SK-N-SH (cell line): ENCODE results near the gene CDHR3. TPM values are rescaled to one million over a fixed set of nuclear protein-coding genes. Genes with fewer than 3 reads are reported as not detected.

Experiments used
- CTCF ChIA-PET: fragments of 300-600, 350-600 bp; formaldehyde crosslinking; extraction: SDS; loops from one replicate; lab custom pipeline; 2021; lab: Yijun Ruan, JAX
- POLR2A ChIA-PET: fragments of 350-600 bp; sonication (Branson Sonifier 250); formaldehyde crosslinking; extraction: SDS; loops from one replicate; lab custom pipeline; 2020; ENCODE audit warnings: antibody characterized with exemption, inconsistent platforms; lab: Yijun Ruan, JAX
- DNase-seq: peaks from one replicate; pipeline ENCODE4 v3.0.0; 2012
- H2AFZ ChIP-seq: fragments of 200-600 bp; sonication (generic); 2 replicates; pipeline ENCODE4 v1.8.1; 2016; ENCODE audit warnings: antibody characterized with exemption, mild to moderate bottlenecking, low read depth
- H3F3A ChIP-seq: fragments of 200-600 bp; sonication (generic); replicated peaks from 2 replicates; pipeline ENCODE3; 2016; ENCODE audit warnings: antibody characterized with exemption, mild to moderate bottlenecking; ENCODE audit not compliant: insufficient read depth
- H3K27ac ChIP-seq, 2 experiments: fragments of 200-500 bp in 1 of 2; fragments of 200-600 bp in 1 of 2; sonication (Bioruptor generic) in 1 of 2; sonication (generic), shearing (Covaris generic) in 1 of 2; 2 replicates each; pipeline versions ENCODE4 v1.5.1 to v1.6.1; 2014 to 2016; ENCODE audit warnings: low read depth in 2 of 2, inconsistent platforms in 1 of 2, low read length in 1 of 2, mild to moderate bottlenecking in 1 of 2, mixed read lengths in 1 of 2
- H3K27me3 ChIP-seq: fragments of 200-600 bp; sonication (generic), shearing (Covaris generic); 2 replicates; pipeline ENCODE4 v1.6.1; 2016; ENCODE audit warnings: mixed run types; ENCODE audit not compliant: insufficient read depth
- H3K36me3 ChIP-seq, 2 experiments: fragments of 200-500 bp in 1 of 2; fragments of 200-600 bp in 1 of 2; sonication (Bioruptor generic) in 1 of 2; sonication (generic) in 1 of 2; replicated peaks in 1 of 2; 2 replicates each; pipeline versions ENCODE3 to v1.5.1; 2014 to 2016; ENCODE audit warnings: low read length in 1 of 2, mild to moderate bottlenecking in 1 of 2; ENCODE audit not compliant: insufficient read depth in 2 of 2, control insufficient read depth in 1 of 2
- H3K4me1 ChIP-seq, 2 experiments: fragments of 200-500 bp in 1 of 2; fragments of 200-600 bp in 1 of 2; sonication (Bioruptor generic) in 1 of 2; sonication (generic), shearing (Covaris generic) in 1 of 2; 2 replicates each; pipeline versions ENCODE4 v1.5.1 to v1.6.1; 2014 to 2016; ENCODE audit warnings: low read depth in 1 of 2, low read length in 1 of 2, mixed run types in 1 of 2; ENCODE audit not compliant: insufficient read depth in 2 of 2, control insufficient read depth in 1 of 2
- H3K4me2 ChIP-seq: fragments of 200-600 bp; sonication (generic), shearing (Covaris generic); 2 replicates; pipeline ENCODE4 v1.6.1; 2017; ENCODE audit warnings: mixed run types
- H3K4me3 ChIP-seq, 2 experiments: fragments of 200-500 bp in 1 of 2; fragments of 200-600 bp in 1 of 2; sonication (Bioruptor generic) in 1 of 2; sonication (generic), shearing (Covaris generic) in 1 of 2; 2 replicates each; pipeline versions ENCODE4 v1.5.1 to v1.8.1; 2014 to 2016; ENCODE audit warnings: low read depth in 2 of 2, inconsistent platforms in 1 of 2, low read length in 1 of 2, mild to moderate bottlenecking in 1 of 2, mixed read lengths in 1 of 2, moderate library complexity in 1 of 2
- H3K79me2 ChIP-seq: fragments of 200-600 bp; sonication (generic); 2 replicates; pipeline ENCODE4 v1.8.1; 2017; ENCODE audit warnings: mild to moderate bottlenecking; ENCODE audit not compliant: insufficient read depth
- H3K9ac ChIP-seq: fragments of 200-600 bp; sonication (generic); 2 replicates; pipeline ENCODE4 v1.6.1; 2017; ENCODE audit warnings: mixed run types
- H3K9me2 ChIP-seq: fragments of 200-600 bp; sonication (generic); 2 replicates; pipeline ENCODE4 v1.6.1; 2017; ENCODE audit warnings: mixed run types
- H3K9me3 ChIP-seq: fragments of 200-600 bp; sonication (generic); 2 replicates; pipeline ENCODE4 v1.6.1; 2017; ENCODE audit warnings: mixed run types, mild to moderate bottlenecking, moderate library complexity
- H4K20me1 ChIP-seq: fragments of 200-600 bp; sonication (generic); 2 replicates; pipeline ENCODE4 v1.6.1; 2017; ENCODE audit warnings: mild to moderate bottlenecking, mixed run types; ENCODE audit not compliant: insufficient read depth
- CHD2 ChIP-seq: fragments of 150-350 bp; IDR thresholded peaks from 2 replicates; pipeline ENCODE4 v1.6.1; 2018; ENCODE audit warnings: low read length; ENCODE audit not compliant: partially characterized antibody
- ELF1 ChIP-seq: IDR thresholded peaks from 2 replicates; pipeline ENCODE4 v1.4.0; 2012
- EZH2phosphoT487 ChIP-seq: fragments of 200-600 bp; sonication (generic); IDR thresholded peaks from 2 replicates; pipeline ENCODE4 v1.6.1; 2017; ENCODE audit warnings: low read depth, mixed run types, mild to moderate bottlenecking, antibody characterized with exemption, moderate library complexity, borderline replicate concordance
- FOSL2 ChIP-seq: IDR thresholded peaks from 2 replicates; pipeline ENCODE4 v1.4.0; 2012; ENCODE audit warnings: low read depth, mild to moderate bottlenecking, moderate library complexity, borderline replicate concordance
- FOXJ3 ChIP-seq: sonication (generic); formaldehyde crosslinking; IDR thresholded peaks from 2 replicates; pipeline ENCODE4 v1.5.1; 2020; ENCODE audit warnings: mild to moderate bottlenecking, missing genetic modification reagents
- FOXM1 ChIP-seq: IDR thresholded peaks from 2 replicates; pipeline ENCODE4 v1.4.0; 2012; ENCODE audit warnings: low read depth, mild to moderate bottlenecking
- GABPA ChIP-seq: IDR thresholded peaks from 2 replicates; pipeline ENCODE4 v1.4.0; 2012; ENCODE audit warnings: low read depth, mild to moderate bottlenecking
- GATA2 ChIP-seq: sonication (generic); formaldehyde crosslinking; IDR thresholded peaks from 2 replicates; pipeline ENCODE4 v1.5.0; 2020; ENCODE audit warnings: mild to moderate bottlenecking, missing genetic modification reagents
- IRF3 ChIP-seq: fragments of 150-350 bp; IDR thresholded peaks from 2 replicates; pipeline ENCODE4 v1.6.1; 2016; ENCODE audit warnings: mild to moderate bottlenecking, low read depth, low read length
- JUND ChIP-seq: IDR thresholded peaks from 2 replicates; pipeline ENCODE4 v1.4.0; 2012
- MAX ChIP-seq: IDR thresholded peaks from 2 replicates; pipeline ENCODE4 v1.4.0; 2012; ENCODE audit warnings: low read depth
- MEF2A ChIP-seq: IDR thresholded peaks from 2 replicates; pipeline ENCODE4 v1.4.0; 2012; ENCODE audit warnings: low read depth, borderline replicate concordance
- MXI1 ChIP-seq: IDR thresholded peaks from 2 replicates; pipeline ENCODE4 v1.6.1; 2012; ENCODE audit warnings: mild to moderate bottlenecking, low read depth, low read length, improper control_type of control experiment
- NFIC ChIP-seq: IDR thresholded peaks from 2 replicates; pipeline ENCODE4 v1.4.0; 2012; ENCODE audit warnings: borderline replicate concordance
- NRF1 ChIP-seq: IDR thresholded peaks from 2 replicates; pipeline ENCODE4 v1.6.1; 2012; ENCODE audit warnings: low read depth, mild to moderate bottlenecking, low read length
- RFX5 ChIP-seq: IDR thresholded peaks from 2 replicates; pipeline ENCODE4 v1.6.1; 2012; ENCODE audit warnings: mild to moderate bottlenecking, improper control_type of control experiment, low read length
- SIN3A ChIP-seq: IDR thresholded peaks from 2 replicates; pipeline ENCODE4 v1.6.1; 2012; ENCODE audit warnings: low read depth, mild to moderate bottlenecking, low read length, moderate library complexity, borderline replicate concordance
- SMC3 ChIP-seq: IDR thresholded peaks from 2 replicates; pipeline ENCODE4 v1.6.1; 2012; ENCODE audit warnings: low read depth, low read length, improper control_type of control experiment
- TAF1 ChIP-seq: IDR thresholded peaks from 2 replicates; pipeline ENCODE4 v1.6.1; 2012; ENCODE audit warnings: low read depth, mild to moderate bottlenecking, low read length, moderate library complexity, borderline replicate concordance
- TEAD4 ChIP-seq: IDR thresholded peaks from 2 replicates; pipeline ENCODE4 v1.4.0; 2012; ENCODE audit warnings: mild to moderate bottlenecking, borderline replicate concordance; ENCODE audit not compliant: insufficient read depth
- YY1 ChIP-seq: IDR thresholded peaks from 2 replicates; pipeline ENCODE4 v1.4.0; 2012; ENCODE audit warnings: low read depth, mild to moderate bottlenecking
- WGBS: methylation state at CpG from one replicate; pipeline ENCODE4 v1.1.6; 2017; ENCODE audit warnings: low lambda C conversion rate; 5-methylcytosine and 5-hydroxymethylcytosine counted together
- polyA plus RNA-seq, 3 experiments: library from polyadenylated mRNA; depleted of rRNA; stranded (reverse); fragments of >200 nt; gene quantifications; 2 replicates each; pipeline ENCODE4 v1.2.3, GENCODE V29; 2012
- TF ChIP-seq, protein P1 (sequence below): IDR thresholded peaks from 2 replicates; pipeline ENCODE4; 2012
- TF ChIP-seq, protein P2 (sequence below): IDR thresholded peaks from 2 replicates; pipeline ENCODE4 v1.6.1; 2012; ENCODE audit warnings: mild to moderate bottlenecking, low read depth, low read length, moderate library complexity
- TF ChIP-seq, protein P3 (sequence below): fragments of 200-600 bp; sonication (generic); IDR thresholded peaks from 2 replicates; pipeline ENCODE4 v1.6.1; 2017; ENCODE audit warnings: antibody characterized with exemption, mild to moderate bottlenecking, moderate library complexity
- TF ChIP-seq, protein P4 (sequence below): fragments of 150-350 bp; IDR thresholded peaks from 2 replicates; pipeline ENCODE4 v1.6.1; 2017; ENCODE audit warnings: antibody characterized with exemption, low read length, low read depth, borderline replicate concordance

CDHR3 gene
- polyA plus RNA-seq, 1 of the 3 experiments (the other 2 are of a cell fraction): 7.5 TPM

DNA sequence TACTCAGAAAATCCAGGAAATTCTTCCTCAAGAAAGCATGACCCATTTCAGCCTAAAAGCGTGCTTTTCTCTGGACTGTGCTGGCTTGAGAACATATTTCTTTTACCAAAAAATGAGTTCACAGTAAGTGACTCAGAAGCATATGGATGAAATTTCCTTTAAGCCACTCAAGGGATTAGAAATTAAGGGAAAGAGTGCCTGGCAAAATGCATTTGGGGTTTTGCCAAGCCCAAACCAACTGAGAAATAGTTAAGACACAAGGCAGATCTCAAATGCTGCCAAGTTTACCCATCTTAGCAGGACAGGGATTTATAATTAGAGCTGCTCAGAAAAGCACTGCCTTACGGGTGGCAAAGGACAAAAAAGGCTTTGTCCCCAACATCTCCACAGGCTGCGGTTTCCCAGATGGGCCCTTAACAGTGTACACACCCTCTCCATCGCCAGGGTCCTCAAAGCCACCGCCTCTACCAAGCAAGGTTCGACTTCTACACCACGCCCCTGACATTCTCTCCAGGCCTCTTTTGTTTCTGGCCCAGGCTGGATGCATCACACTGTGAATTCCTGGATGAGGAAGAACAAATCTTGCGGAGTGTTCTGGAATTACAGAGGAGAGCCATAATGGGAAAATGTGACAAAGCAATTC lies 30.1 kb upstream of the CDHR3 start:
- Histone ChIP-seq H3K9me3 (no peaks in the 10 kb centered on the region), H3K4me1 (peaks cover 20 to 21% of the 10 kb centered on the region in 2 experiments), H3K4me3 (no peak overlapping the region; a peak in 1 of 4 replicates), H3K4me2 (peak overlapping the region; percentile 48), H2AFZ (peak overlapping the region; percentile 57), H3K9me2 (no peaks in the 10 kb centered on the region), H3K9ac (peak overlapping the region; percentile 41; the same call in 1 of the 2 replicates), H3K27me3 (no peaks in the 10 kb centered on the region), H3K27ac (peak overlapping the region; percentile 85 to 94), H3K79me2 (no peaks in the 10 kb centered on the region), H3K36me3 (no peaks in the 10 kb centered on the region), H3F3A (peaks cover 22% of the 10 kb centered on the region), H4K20me1 (no peaks in the 10 kb centered on the region)
- DNase-seq: no peak
- ChIA-PET POLR2A (no interaction called here), CTCF (interaction anchor here (1.1 to 7.4 kb wide), 8 partner anchors 9 to 234 kb away, joined by 3 to 57 read pairs (median 5); no protein-coding TSS in a partner anchor)
- WGBS: 39% methylated on average over 8 of the region's 8 CpGs
- TF ChIP-seq NFIC (peak; percentile 98), ELF1 (peak; percentile 44; the same call in 1 of the 2 replicates), TEAD4 (peak; percentile 90), GATA2 (no peak), CHD2 (no peak), YY1 (0 out of 2 replicates have a peak, but pooled peaks have one; percentile 48), JUND (peak; percentile 90), FOXJ3 (CRISPR knock-in tag) (no peak), RFX5 (no peak), TAF1 (0 out of 2 replicates have a peak, but pooled peaks have one; percentile 27), EZH2phosphoT487 (no peak), MAX (peak; percentile 77), GABPA (no peak; the same call in 1 of the 2 replicates), IRF3 (no peak), FOSL2 (peak; percentile 96), MXI1 (no peak), MEF2A (peak; percentile 57), NRF1 (no peak), SIN3A (no peak), SMC3 (no peak), FOXM1 (peak; percentile 84; the same call in 1 of the 2 replicates)
- TF ChIP-seq, protein P1, sequence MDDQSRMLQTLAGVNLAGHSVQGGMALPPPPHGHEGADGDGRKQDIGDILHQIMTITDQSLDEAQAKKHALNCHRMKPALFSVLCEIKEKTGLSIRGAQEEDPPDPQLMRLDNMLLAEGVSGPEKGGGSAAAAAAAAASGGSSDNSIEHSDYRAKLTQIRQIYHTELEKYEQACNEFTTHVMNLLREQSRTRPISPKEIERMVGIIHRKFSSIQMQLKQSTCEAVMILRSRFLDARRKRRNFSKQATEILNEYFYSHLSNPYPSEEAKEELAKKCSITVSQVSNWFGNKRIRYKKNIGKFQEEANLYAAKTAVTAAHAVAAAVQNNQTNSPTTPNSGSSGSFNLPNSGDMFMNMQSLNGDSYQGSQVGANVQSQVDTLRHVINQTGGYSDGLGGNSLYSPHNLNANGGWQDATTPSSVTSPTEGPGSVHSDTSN: peak; percentile 91
- TF ChIP-seq, protein P2, sequence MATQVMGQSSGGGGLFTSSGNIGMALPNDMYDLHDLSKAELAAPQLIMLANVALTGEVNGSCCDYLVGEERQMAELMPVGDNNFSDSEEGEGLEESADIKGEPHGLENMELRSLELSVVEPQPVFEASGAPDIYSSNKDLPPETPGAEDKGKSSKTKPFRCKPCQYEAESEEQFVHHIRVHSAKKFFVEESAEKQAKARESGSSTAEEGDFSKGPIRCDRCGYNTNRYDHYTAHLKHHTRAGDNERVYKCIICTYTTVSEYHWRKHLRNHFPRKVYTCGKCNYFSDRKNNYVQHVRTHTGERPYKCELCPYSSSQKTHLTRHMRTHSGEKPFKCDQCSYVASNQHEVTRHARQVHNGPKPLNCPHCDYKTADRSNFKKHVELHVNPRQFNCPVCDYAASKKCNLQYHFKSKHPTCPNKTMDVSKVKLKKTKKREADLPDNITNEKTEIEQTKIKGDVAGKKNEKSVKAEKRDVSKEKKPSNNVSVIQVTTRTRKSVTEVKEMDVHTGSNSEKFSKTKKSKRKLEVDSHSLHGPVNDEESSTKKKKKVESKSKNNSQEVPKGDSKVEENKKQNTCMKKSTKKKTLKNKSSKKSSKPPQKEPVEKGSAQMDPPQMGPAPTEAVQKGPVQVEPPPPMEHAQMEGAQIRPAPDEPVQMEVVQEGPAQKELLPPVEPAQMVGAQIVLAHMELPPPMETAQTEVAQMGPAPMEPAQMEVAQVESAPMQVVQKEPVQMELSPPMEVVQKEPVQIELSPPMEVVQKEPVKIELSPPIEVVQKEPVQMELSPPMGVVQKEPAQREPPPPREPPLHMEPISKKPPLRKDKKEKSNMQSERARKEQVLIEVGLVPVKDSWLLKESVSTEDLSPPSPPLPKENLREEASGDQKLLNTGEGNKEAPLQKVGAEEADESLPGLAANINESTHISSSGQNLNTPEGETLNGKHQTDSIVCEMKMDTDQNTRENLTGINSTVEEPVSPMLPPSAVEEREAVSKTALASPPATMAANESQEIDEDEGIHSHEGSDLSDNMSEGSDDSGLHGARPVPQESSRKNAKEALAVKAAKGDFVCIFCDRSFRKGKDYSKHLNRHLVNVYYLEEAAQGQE: peak; percentile 38; the same call in 1 of the 2 replicates
- TF ChIP-seq, protein P3, sequence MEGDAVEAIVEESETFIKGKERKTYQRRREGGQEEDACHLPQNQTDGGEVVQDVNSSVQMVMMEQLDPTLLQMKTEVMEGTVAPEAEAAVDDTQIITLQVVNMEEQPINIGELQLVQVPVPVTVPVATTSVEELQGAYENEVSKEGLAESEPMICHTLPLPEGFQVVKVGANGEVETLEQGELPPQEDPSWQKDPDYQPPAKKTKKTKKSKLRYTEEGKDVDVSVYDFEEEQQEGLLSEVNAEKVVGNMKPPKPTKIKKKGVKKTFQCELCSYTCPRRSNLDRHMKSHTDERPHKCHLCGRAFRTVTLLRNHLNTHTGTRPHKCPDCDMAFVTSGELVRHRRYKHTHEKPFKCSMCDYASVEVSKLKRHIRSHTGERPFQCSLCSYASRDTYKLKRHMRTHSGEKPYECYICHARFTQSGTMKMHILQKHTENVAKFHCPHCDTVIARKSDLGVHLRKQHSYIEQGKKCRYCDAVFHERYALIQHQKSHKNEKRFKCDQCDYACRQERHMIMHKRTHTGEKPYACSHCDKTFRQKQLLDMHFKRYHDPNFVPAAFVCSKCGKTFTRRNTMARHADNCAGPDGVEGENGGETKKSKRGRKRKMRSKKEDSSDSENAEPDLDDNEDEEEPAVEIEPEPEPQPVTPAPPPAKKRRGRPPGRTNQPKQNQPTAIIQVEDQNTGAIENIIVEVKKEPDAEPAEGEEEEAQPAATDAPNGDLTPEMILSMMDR: no peak
- TF ChIP-seq, protein P4, sequence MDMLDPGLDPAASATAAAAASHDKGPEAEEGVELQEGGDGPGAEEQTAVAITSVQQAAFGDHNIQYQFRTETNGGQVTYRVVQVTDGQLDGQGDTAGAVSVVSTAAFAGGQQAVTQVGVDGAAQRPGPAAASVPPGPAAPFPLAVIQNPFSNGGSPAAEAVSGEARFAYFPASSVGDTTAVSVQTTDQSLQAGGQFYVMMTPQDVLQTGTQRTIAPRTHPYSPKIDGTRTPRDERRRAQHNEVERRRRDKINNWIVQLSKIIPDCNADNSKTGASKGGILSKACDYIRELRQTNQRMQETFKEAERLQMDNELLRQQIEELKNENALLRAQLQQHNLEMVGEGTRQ: no peak
